Transverse colon (tissue), 4 donors: ENCODE data around the gene GFOD1.

ENCODE experiments used
- EP300 ChIP-seq: sonication (generic); formaldehyde crosslinking; IDR thresholded peaks from one replicate; pipeline ENCODE4 v1.6.1; 2017; ENCODE audit warnings: antibody characterized with exemption, low read depth
- POLR2A ChIP-seq: fragments of 450-650 bp; IDR thresholded peaks from one replicate; pipeline ENCODE4 v1.6.1; 2016; ENCODE audit warnings: antibody characterized with exemption, mild to moderate bottlenecking, moderate library complexity
- POLR2AphosphoS5 ChIP-seq, 3 donors: sonication (generic); formaldehyde crosslinking; IDR thresholded peaks; one replicate each; pipeline ENCODE4 v1.6.1; 2016; ENCODE audit warnings: antibody characterized with exemption in 3 of 3
- TF ChIP-seq, protein P1 (sequence below), 5 experiments: fragments of 200-600 bp in 3 of 5; fragments of 450-650 bp in 2 of 5; sonication (generic) in 3 of 5; IDR thresholded peaks; 1 replicate in 2 of 5; 2 replicates in 3 of 5; pipeline ENCODE4 v1.5.1; 2016 to 2017; ENCODE audit warnings: antibody characterized with exemption in 5 of 5, inconsistent platforms in 3 of 5, mild to moderate bottlenecking in 2 of 5, moderate library complexity in 1 of 5

DNA sequence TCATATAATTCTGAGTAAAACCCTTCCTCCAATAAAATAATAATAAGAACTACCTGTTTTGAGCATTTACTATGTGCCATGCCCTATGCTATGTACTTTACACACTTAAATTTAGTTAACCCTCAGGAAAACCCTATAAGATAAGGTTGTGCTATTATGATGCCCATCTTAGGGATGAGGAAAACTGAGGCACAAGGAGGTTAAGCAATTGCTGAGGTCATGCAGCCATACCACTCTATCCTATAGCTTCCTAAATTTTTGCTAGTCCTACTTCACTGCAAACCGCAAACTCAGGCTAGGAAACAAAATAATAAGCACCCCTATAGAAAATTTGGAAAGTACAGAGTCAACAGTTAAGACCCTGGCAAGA, 38.9 kb upstream of the GFOD1 start:
- no peak for TF ChIP-seq POLR2AphosphoS5 (IDR thresholded peaks at IDR 0.05)
- TF ChIP-seq, protein P1, sequence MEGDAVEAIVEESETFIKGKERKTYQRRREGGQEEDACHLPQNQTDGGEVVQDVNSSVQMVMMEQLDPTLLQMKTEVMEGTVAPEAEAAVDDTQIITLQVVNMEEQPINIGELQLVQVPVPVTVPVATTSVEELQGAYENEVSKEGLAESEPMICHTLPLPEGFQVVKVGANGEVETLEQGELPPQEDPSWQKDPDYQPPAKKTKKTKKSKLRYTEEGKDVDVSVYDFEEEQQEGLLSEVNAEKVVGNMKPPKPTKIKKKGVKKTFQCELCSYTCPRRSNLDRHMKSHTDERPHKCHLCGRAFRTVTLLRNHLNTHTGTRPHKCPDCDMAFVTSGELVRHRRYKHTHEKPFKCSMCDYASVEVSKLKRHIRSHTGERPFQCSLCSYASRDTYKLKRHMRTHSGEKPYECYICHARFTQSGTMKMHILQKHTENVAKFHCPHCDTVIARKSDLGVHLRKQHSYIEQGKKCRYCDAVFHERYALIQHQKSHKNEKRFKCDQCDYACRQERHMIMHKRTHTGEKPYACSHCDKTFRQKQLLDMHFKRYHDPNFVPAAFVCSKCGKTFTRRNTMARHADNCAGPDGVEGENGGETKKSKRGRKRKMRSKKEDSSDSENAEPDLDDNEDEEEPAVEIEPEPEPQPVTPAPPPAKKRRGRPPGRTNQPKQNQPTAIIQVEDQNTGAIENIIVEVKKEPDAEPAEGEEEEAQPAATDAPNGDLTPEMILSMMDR (IDR thresholded peaks at IDR 0.05), result no peak
- no peak for TF ChIP-seq POLR2A
- no peak for TF ChIP-seq EP300
